HK-2 (cell line): Measurements from ENCODE around the gene GRM5.

ENCODE experiments used
- DNase-seq: peaks from one replicate; pipeline ENCODE4 v3.0.0-alpha.2; 2018; ENCODE audit not compliant: unreplicated experiment

GRM5 gene

DNA sequence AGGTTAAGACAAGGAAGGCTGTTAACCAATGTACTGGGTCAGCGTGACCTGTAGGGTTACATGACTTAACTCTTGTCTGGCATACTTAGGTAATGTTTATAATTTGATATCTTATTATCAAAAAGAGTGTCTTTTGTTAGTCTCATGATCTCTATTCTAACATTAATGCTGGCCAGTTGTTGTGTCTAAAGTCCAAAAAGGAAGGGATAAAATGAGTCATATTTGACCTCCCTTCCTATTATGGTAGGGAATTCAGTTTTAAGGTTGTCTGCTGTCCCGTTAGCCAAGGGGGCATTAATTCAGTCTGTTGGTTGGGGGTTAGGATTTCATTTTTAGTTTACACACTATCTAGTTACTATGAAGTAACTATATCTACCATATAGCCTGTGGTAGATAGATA, 364.0 kb downstream of the GRM5 start:
- no peak for DNase-seq

DNA sequence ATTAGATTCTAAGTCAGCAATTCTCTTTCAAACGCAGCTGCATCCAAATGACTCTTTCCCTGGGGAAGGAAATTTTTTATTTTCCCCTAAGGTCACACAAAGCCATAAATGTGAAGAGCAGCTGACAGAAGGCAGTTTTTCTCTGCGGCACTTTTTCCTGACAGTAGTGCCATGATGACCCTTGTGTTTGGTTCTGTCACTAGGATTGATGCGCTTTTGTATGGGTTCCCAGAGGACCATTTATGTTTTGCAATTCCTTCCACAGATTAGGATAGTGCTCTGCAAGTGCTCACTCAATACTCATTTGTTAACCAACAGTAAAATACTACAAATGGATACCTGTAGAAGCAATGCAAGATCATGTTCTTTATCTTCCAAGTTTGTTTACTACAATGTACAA, 368.6 kb downstream of the GRM5 start:
- DNase-seq: no peak

DNA sequence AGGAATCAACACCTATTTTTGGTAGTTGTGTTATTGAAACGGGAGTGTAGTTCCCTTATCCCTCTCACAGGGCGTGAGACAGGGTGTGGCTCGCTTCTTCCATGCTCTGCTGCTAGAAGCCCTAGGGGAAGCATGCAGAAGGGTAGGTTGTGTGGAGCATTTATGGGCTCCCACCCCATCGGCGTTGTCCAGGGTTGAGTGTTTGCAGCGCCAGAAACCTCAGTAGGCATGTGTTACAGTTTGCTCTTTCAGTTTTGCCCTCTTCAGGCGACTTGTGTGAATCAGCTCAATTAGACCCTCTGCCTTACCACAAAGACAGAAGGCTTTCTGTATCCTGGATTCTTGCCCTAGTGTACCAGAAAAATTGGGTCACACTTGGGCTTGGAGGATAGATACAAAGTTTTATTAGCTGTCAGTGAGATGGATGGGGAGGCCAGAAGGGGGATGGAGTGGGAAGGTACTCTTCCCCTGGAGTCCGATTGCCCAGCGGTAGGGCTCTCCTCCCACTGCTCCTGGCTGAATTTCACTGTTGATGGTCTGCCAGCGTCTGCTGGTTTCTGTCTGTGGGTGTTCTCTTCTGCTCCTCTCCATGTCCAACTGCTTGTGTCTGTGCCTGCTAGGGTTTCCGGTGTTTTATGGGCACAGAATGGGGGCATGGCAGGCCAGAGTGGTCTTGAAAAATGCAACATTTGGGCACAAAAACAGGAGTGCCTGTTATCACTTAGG, 369.9 kb downstream of the GRM5 start:
- no peak for DNase-seq

DNA sequence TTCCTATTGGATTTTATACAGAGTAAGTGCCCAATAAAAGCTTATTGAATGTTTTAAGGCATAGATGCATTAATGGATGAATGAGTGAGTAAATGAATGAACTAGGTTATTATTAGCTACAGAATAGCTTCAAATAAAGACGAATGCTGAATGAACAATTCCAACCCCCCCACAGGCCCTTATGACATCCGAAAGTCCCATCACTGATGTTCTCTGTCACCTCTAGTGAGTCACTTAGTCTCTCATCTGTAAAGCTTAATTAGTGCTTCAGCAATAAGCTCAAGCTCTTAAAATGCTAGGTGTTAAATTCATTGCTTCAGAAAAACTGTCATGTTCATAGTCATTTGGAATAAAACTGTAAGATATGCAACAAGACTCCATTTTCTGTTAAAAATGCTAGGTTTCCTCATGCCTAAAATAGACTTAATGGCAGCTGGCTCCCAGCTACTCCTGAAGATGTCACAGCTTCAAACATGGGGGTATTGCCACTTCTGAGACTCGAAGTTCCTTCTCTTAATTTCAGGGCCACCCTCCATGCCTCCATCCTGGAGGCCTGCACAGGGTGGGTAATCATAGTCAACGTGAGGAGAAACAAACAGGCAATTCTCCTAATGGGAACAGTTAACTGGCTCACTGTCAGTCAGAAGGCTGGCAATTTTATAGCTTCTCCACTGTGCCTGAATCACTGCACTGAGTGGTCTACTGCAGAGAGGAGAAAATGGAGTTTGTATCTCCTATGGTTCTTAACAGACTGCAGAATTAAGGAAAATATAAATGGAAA, 373.3 kb downstream of the GRM5 start:
- no peak for DNase-seq

DNA sequence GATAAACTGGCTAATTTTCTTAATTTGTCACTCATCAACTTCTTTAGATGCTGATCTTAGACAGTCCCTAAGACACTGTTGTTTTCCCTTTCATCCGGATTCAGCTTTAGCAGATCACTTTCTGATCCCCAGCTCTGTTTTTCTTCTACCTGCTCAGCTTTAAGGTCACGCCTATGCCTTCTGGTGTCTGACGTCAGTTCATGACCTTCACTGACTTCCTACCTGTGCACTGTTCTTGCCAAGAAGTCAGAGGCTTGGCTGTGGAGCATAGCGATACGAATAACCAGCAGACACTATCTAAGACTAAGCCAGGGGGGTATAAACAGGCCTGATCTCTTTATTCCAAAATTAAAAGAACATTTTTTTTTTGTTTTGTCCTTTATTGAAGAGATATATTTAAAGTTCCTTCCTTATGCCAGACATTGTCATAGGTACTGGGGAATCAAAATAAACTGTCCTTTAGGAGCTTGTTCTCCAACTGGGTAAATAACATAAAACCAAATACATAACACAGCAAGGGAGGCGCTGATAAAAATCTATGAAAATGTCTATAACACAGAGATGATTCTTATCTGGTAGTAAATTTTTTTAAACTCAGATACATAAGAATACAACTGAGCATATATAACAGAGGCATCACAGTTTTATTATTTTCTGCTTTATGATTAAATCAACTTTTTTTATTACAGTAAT, 376.1 kb downstream of the GRM5 start:
- DNase-seq: no peak

DNA sequence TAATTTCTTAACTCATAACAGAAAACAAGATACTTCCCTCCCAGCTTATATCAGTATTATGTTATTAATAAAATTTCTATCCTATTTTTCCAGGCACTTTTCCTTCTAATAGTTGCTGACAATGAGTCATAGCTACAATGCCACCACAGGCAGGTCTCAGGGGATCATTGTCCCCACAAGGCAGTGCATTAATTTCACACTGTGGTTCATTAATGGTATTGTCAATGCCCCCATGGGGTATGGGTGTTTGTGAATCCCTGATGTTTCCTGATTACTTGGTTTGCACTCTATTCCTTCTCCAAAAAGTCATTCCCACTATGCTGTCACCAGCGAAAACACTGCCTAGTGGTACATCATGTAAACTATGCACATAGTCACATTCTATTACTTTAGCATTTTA, 382.8 kb downstream of the GRM5 start:
- DNase-seq: no peak

DNA sequence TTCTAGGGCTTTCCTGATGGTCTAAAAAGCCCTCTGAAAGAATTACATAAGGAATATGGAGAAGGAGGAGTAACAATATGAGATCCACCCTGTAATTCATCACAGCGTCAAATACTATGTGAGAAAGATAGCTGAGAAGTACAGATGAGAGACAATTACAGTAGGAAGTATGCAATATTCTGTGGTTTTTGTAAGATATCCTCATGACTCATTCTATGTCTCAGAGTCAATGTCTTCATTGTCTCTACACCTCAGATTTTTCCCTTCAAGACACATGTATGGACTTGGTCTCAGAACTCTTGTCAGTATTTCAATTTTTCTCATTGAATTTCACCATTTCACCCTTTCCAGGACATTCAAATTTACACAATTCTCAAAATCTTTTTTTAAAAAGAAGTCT, 385.0 kb downstream of the GRM5 start:
- DNase-seq: no peak

DNA sequence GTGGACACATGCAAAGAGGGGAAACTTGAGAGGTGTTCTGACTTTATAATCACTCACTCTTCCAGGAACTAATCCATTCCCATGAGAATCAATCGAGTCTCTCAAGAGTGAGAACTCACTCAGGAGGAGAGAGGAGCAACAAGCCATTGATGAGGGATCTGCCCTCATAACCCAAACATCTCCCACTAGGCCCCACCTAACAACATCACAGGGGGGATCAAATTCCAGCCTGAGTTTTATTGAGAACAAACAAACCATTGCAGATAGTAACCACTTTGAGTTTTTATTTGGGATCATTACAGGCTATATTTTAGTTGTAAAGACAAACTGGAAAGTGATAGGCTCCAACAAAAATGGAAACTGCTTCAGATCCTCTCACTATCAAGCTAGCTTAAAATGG, 399.4 kb downstream of the GRM5 start:
- DNase-seq: no peak

DNA sequence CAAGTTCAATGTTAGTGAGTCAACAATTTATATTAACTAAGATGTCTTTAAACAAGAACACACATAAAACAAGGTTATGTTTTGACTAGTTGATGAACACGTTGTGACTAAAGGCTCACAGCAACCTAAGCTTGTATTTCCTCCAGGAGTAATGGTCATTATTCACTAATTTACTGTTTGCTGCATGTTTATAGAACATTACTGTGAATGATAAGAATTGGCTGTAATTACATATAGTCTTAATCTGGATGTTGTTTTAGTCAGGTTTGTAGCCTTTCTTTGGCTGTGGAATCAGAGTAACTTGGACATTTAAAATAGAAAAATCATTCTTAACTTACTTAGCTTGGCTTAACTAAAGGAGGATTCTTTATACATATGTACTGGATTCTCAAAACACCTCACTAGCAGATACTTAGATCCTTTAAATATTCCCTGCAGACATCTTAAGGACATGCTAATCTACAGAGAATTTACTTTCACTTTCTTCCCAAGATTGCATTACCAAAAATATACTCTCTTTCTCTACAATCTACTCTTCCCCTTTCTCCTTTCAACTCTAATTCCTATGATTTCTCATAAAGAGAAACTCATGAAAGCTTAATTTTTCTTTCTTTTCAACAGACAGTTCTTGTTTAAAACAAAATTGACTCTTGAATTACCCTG, 408.6 kb downstream of the GRM5 start:
- no peak for DNase-seq

DNA sequence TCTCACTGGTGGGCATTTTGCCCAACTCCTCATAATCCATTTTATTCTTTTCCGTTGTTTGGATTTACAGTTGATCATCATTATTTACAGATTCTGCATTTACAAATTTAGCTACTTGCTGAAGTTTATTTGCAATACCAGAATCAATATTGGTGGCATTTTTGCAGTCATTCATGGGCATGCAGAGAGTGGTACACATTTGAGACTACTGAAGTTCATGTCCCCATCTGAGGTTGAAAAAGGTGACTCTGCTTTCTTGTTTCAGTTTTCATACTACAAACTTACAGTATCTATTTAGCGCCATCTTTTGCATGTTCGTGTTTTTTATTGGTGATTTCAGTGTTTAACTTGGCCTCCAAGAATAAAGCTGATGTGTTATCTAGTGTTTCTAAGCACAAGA, 409.5 kb downstream of the GRM5 start:
- no peak for DNase-seq

DNA sequence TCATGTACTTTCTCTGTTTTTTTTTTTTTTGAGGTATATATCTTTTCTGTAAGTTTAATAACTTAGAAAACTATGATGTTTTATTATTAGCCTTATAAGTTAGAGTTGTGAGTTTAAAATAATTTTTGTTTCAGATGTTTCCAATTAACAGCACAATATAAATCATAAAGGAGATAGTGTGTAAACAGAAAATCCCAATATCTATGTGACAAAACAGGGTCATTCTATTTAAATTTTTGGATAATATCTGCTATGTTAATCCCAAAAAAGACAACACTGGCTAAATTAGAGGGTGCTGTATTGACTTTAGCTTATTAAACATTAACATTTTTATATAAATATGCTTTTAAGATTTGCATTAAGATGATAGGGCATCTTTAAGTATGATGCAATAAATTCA, 410.1 kb downstream of the GRM5 start:
- no peak for DNase-seq

DNA sequence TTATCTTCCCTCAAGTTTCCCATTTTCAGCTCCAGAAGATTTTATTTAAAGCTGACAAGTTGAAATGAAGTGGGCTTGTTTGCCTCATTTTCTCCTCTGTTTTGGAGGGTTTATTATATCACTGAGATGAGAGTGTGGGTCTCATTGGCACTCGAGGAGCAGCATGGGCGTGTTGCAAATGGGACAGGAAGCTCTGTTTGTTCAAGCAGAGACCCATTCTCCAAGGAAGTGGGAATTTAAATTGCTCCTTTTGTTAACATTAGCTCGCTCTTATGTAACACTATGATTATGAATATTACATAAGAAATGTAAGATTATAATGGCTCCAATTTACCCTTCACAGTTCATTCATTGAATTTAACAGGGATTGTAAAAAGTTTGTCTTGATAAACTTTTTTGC, 410.6 kb downstream of the GRM5 start:
- no peak for DNase-seq

DNA sequence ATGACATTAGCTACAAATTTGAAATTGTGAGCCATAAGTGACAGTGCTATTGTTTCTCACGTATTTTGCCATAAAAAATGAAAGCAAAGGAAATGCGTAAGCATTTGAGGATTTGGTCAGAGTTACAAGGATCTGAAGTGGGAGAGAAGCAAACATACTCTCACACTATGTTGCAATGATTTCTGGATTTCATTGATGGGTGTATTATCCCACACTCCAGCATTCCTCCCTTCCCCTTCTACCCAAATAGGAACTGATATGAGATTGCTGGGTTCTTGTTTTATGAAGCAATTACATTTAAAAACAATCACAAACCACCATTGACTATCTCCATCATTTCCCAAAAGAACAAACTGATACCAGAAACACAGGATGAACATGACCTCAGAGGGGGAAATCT, 414.2 kb downstream of the GRM5 start:
- DNase-seq: no peak

DNA sequence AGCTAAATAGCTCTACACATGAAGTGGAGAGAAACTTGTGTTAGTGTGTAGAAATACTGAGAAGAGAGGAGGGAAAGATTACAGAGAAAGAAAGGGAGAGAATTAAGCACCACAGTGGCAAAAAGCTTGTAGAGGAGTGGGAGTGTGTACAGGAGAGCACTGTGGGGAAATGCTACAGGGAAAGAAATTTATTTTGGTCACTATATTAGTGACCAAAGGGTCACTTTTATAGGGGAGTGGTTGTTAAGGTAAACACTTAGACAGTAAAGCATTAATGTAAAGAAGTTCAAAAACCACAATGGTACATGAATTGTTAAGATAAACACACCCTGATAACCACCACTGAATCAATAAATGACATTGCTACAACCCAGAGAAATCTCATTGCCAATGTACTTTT, 421.1 kb downstream of the GRM5 start:
- no peak for DNase-seq

DNA sequence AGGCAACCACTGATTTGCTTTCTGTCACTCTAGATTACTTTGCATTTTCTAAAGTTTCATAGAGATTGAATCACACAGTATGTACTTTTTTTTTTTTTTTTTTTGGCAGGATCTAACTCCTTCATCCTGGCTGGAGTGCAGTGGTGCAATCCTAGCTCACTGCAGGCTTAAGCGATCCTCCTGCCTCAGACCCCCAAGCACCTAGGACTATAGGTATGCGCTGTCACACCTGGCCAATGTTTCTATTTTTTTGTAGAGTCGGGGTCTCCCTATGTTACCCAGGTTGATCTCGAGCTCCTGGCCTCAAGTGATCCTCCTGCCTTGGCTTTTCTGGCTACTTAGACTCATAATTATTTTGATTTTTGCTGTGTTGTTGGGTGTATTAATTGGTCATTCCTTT, 433.6 kb downstream of the GRM5 start:
- DNase-seq: no peak

DNA sequence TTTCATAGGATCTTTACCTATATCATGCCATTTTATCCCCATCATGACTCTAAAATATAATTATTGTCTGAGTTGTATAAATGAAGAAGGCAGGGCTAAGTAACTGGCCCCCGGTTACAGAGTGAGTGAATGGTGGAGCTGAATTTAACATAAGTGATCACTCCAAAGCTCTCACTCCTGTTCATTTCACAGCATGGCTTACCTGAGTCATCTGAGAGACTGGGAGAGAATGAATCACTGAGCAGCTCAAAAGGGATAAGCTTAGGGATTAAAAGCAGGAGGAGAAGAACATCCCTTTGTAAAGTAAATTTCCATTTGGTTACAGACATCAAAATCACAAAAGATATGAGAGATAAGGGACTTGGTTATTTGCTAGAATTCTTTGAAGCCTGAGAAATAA, 434.3 kb downstream of the GRM5 start:
- no peak for DNase-seq

DNA sequence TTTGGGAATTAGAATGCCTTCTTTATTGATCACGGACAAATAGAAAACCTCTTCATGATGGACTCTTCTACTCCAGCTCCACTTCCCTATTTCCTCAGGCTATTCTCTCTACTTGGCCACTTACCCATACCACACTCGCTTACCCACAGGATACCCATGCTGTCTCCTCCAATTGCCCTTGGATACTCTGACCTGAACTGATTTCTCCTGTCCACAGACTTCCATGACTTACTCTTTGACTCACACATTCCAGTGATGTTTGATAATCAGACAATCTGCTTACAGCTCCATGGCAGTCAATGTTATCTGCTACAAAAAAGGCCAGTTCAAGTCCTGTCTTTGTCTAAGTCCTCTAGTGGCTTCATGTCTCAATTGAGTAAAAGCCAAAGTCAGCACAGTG, 436.3 kb downstream of the GRM5 start:
- no peak for DNase-seq

DNA sequence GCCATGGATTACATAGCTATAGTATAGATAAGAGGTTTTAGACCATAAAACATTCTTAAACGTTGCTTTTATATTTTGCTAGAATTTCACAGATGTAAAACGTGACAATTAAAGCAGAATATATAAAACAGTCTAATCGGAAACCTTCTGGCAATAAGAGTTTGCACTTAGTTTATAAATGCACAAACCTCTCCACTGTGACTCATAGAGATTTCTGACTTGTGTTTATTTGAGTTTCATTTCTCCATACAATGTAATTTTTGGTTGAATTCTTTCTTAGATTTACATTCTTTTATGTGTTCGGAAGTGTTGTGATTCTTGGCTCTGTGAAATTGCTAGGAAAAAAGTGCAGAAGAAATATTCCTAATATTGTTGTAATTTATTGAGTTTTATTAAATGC, 439.6 kb downstream of the GRM5 start:
- no peak for DNase-seq

DNA sequence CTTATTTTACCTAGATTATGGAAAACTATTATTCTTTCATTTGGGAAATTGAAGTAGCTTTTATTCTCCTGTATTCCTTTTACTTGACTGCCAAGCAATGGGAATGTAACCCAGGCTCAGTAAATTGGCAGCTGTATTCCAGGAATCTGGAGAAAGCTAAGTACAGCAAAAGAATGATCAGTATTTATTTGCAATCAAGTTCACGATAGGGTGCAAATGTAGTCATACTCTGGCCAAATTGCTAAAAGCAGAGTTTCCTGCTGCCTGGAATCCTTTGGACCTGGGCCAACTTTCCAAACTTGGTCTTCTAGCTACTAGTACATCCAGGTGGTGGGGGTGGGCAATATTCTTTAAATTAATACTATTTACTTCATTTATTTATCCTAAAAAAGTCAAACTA, 442.3 kb downstream of the GRM5 start:
- no peak for DNase-seq

DNA sequence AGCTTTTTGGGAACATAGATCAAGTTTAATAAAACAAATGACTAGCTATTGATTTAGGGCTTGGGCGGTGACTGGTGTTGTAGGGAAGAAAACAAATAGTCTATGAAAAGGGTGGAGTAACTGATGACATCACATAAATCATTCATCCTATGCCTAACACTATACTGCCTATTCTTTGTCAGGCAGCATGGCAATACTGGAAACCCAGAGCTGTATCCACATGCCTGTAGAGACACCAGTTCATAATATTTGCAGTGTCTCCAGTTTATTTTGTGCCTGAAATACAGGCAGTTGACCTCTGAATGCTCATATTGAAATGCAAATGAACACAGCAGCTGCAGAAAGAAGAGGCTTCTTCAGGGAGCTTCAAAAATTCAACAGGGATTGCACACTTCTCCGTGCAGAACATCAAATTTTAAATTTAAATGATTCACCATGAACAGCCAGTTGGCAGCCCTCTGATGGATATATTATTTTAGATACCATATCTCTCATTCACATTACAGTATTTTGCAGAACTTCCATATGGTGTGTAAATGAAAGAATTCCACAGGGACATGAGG, 445.1 kb downstream of the GRM5 start:
- no peak for DNase-seq

DNA sequence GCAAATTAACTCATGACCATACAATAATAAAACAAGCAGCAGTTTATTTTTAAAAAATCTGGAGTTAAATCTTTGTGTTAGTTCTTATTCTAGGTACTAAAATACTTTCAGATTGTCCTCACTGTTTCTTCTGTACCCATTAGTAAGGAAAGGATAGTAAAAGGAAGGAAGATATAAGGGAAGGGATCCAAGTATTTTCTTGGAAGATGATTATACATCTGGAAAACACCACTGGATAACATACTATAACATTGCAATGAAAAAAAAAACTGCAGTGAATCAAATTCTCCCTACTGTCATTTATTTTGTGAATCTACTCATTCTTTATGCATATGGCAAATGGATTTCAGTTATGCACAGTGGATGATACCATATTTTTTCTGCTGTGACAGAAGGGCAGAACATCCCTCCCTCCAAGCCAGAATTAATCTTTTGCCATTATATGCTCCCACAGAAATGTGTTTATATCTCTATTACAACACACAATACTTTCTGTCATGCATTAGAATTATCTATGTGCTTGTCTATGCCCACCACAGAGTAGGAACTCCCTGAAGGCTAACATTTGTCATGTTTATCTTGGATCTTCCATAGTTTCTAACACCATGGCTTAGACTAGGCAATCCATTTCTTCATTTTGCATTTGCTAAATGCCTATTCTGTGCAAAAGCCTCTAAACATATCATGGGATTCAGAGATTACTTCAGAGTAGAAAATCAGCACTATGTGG, 446.0 kb downstream of the GRM5 start:
- DNase-seq: no peak

DNA sequence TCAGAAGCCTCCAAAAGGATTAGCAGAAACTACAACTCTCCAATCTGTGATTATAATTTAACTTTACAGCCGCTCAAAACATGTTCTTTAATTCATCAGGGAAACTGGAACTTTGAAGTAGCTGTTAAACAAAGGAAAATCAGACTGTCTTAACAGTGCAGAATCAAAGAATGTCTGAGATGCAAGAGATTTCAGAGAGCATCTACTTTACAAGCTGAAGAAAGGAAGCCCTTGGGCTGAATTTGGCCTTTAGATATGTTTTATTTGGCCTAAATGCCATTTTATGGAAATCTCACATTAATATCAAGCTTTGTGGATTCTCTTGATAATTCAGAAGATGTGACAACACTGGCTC, 446.7 kb downstream of the GRM5 start:
- DNase-seq: no peak
